Activated naive CD4-positive, alpha-beta T cell treated with anti-CD3 and anti-CD28 coated beads, Interleukin-2, amount 10 ng/mL, durations not matched to agents 7 days and 5 days (primary cell): ENCODE results near the gene ST6GALNAC5.

Experiments
- CTCF ChIA-PET: fragments of 350-600 bp; sonication (Branson Sonifier 250); formaldehyde crosslinking; loops from one replicate; lab custom pipeline; 2021; ENCODE audit warnings: antibody characterized with exemption; lab: Charles Lee
- DNase-seq: peaks from one replicate; pipeline ENCODE4 v3.0.0-alpha.2; 2020
- H3K27ac Mint-ChIP-seq: one replicate; pipeline ENCODE4 v1.8.0; 2021; ENCODE audit warnings: mild to moderate bottlenecking, moderate library complexity, mixed read lengths
- H3K27me3 Mint-ChIP-seq: one replicate; pipeline ENCODE4 v1.8.0; 2021; ENCODE audit warnings: mild to moderate bottlenecking, mixed read lengths
- H3K36me3 Mint-ChIP-seq: one replicate; pipeline ENCODE4 v1.8.0; 2021; ENCODE audit warnings: mixed read lengths
- H3K4me1 Mint-ChIP-seq: one replicate; pipeline ENCODE4 v1.8.0; 2021; ENCODE audit warnings: mixed read lengths
- H3K4me3 Mint-ChIP-seq: one replicate; pipeline ENCODE4 v1.8.0; 2021; ENCODE audit warnings: mild to moderate bottlenecking, moderate library complexity, mixed read lengths
- H3K9me3 Mint-ChIP-seq: one replicate; pipeline ENCODE4 v1.8.0; 2021; ENCODE audit warnings: mixed read lengths

The ST6GALNAC5 gene

DNA sequence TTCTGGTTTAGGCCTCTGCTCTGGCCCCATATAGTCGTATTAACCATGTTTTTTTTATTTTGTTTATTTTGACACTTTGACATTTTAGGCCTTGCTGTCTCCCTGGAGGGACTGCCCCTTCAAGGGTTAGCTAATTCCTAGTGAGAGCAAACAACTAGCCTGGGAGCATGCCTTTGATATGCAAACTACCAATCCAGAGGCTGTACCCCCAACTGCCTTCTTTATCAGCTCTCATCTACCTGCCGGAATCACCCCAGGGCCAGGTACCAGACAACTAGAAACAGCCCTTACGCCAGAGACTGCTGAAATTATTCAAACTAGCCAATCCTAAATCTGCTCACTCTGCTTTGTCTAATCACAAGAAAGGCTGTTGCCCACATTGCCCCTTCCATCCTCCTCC lies 13.0 kb upstream of the ST6GALNAC5 start:
- Mint-ChIP-seq H3K4me3 (no peak overlapping the region), H3K9me3 (no peaks in the 10 kb centered on the region), H3K27me3 (no peaks in the 10 kb centered on the region), H3K4me1 (no peaks in the 10 kb centered on the region), H3K27ac (no peak overlapping the region), H3K36me3 (no peaks in the 10 kb centered on the region)
- DNase-seq = no peak
- CTCF ChIA-PET = no interaction called here

DNA sequence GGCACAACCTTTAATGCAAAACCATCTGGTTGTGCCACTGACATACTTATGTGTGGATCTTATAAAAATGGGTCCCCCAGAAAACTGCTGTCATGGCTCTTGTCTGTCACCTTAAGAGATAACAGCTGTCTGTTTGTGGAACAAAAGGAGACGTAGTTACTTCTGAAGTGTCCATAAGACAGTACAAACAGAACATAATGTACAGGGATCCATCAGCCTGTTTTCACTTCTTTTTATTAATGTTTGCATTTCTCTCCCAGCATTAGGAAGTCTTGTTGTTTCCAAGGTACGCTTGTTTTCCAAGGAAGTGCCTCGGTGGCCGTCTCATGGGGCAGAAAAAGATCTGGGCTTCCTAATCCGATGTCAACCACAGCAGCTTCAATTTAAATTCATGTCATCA lies 11.2 kb upstream of the ST6GALNAC5 start:
- no peaks in the 10 kb centered on the region for H3K27me3 Mint-ChIP-seq
- CTCF ChIA-PET = no interaction called here
- H3K4me3 Mint-ChIP-seq = no peak overlapping the region
- H3K27ac Mint-ChIP-seq = no peak overlapping the region
- H3K4me1 Mint-ChIP-seq = no peaks in the 10 kb centered on the region
- no peaks in the 10 kb centered on the region for H3K9me3 Mint-ChIP-seq
- no peak for DNase-seq
- H3K36me3 Mint-ChIP-seq = no peaks in the 10 kb centered on the region

DNA sequence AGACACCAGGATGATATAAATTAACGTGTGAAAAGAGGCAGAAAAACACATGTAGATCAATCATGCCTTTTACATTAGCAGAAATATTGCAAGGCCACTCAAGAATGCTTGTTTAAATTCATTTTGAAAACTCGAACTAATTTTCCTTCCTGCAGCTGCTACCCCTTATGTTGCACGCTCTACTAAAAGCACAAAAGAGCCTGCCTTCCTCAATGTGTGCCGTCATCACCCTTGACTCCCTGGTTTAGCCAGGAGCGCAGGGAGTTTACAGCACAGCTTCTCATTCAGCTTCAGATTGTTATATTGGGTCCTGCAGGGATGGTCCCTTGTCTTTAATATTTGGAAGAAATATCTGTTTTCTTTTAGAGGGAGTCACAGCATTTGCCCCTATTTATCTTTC lies 10.1 kb upstream of the ST6GALNAC5 start:
- DNase-seq = no peak
- H3K9me3 Mint-ChIP-seq = no peaks in the 10 kb centered on the region
- H3K36me3 Mint-ChIP-seq = no peaks in the 10 kb centered on the region
- CTCF ChIA-PET = no interaction called here
- H3K27me3 Mint-ChIP-seq = no peaks in the 10 kb centered on the region
- H3K27ac Mint-ChIP-seq = no peak overlapping the region
- no peaks in the 10 kb centered on the region for H3K4me1 Mint-ChIP-seq
- H3K4me3 Mint-ChIP-seq = no peak overlapping the region

DNA sequence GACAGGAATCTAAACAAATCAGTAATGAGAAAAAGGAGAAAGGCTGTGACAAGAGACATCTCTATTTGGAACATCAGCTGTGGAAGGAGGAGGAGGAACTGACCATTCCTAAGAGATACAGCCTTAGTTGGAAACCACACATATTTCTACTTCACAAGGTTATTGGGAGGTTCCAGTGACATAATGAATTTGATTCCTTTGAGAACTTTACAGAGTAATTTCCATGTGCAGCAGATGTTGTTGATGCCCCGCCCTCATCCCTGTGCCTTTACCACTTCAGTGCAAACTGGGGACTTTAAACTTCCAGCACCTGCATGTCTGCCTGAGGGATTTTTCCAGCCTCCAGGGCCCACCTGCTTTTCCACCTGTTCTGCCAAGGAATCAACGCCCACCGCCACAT lies 9.3 kb upstream of the ST6GALNAC5 start:
- no peaks in the 10 kb centered on the region for H3K36me3 Mint-ChIP-seq
- H3K4me1 Mint-ChIP-seq = no peaks in the 10 kb centered on the region
- no peaks in the 10 kb centered on the region for H3K27me3 Mint-ChIP-seq
- no peaks in the 10 kb centered on the region for H3K9me3 Mint-ChIP-seq
- CTCF ChIA-PET = no interaction called here
- DNase-seq = no peak
- no peak overlapping the region for H3K4me3 Mint-ChIP-seq
- H3K27ac Mint-ChIP-seq = no peak overlapping the region

DNA sequence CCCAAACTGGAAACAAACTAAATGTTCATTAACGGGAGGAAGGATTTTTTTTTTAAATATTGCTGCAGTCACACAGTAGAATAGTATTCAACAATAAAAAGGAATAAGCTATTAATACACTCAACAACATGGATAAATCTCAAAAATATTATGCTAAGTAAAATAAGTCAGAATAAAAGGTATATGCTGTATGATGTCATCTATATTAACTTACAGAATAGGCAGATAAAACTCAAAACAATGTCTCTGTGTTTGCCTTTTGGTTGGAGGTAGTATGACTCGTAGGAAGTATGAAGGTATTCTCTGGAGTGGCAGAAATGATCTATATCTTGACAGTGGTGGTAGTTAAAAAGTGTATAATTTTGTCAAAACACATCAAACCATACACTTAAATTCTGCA lies 6.1 kb upstream of the ST6GALNAC5 start:
- DNase-seq = no peak
- Mint-ChIP-seq H3K9me3 (no peaks in the 10 kb centered on the region), H3K4me1 (no peaks in the 10 kb centered on the region), H3K4me3 (no peak overlapping the region), H3K27ac (no peak overlapping the region), H3K27me3 (peaks cover 2% of the 10 kb centered on the region), H3K36me3 (no peaks in the 10 kb centered on the region)
- CTCF ChIA-PET = no interaction called here

DNA sequence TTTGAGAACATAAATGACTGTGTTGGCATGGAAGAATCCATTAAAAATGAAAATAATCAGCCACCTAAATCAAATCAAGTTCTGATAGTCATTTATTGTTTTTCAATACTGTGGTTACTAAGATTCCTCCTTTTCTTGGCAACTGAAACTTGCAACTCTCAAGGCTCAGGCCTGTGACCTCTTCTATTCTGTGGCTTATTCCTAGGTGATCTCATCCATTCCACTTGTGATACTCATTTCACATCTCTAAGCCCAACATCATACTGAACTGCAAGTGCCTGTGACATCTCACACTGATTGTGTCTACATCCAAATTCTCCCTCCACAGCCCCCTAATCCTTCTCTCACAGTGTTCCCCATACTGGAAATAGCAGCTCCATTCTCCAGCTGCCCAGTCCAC lies 4.8 kb upstream of the ST6GALNAC5 start:
- Mint-ChIP-seq H3K4me1 (peaks cover 5% of the 10 kb centered on the region), H3K36me3 (no peaks in the 10 kb centered on the region), H3K9me3 (no peaks in the 10 kb centered on the region), H3K27ac (no peak overlapping the region), H3K27me3 (peaks cover 9% of the 10 kb centered on the region), H3K4me3 (no peak overlapping the region)
- CTCF ChIA-PET = no interaction called here
- DNase-seq = no peak

DNA sequence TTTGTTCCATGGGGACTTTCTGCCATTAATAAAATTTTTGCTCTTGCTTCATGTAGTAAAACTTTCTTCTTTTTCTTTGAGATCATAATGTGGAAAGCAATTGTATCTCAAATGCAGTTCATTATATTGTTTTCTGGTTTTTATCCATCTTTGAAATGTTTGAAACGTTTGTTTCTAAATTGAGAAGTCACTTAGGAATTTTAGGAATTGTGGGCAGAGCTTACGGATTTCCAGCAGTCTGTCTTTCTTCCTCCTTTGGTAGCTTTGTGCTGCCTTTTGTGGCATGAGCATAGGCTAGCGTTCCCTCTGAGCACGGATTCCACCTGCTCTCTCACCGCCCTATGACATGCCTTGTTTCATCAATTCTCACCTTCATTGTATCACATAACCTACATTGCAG lies 2.9 kb upstream of the ST6GALNAC5 start:
- no peaks in the 10 kb centered on the region for H3K36me3 Mint-ChIP-seq

DNA sequence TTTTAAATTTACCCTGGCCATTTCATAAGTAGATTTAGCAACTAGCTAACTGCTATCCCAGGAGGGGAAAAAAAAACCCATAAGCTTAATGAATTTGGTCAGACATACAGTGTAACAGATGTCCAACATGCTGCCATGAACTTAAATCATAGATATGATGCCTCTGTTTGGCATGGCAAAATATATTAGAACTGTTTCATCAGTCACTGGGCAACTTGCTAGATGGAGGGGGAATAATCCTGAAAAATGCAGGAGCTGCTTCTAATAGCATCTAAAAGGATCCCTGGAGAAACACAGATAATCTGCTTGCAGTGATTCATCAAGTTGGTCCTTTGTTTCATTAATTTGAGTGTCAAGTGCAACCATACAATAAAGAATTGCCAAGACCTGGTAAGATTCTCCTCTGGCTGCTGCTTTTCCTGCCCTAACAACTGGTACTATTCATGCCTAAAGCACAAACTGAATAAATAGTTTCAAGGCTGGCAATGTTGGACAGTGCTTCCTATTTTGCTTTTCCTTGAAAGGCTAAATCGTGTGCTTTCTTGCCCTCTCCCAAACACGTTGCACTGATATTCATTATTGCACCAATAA lies 1.5 kb upstream of the ST6GALNAC5 start:
- Mint-ChIP-seq H3K36me3 (no peaks in the 10 kb centered on the region), H3K27ac (no peak overlapping the region), H3K9me3 (no peaks in the 10 kb centered on the region), H3K4me3 (no peak overlapping the region), H3K4me1 (peaks cover 12% of the 10 kb centered on the region), H3K27me3 (peaks cover 35% of the 10 kb centered on the region)
- no peak for DNase-seq
- CTCF ChIA-PET = no interaction called here

More for the DNA sequence above, 2.9 kb upstream of the ST6GALNAC5 start:
- Mint-ChIP-seq H3K27ac (no peak overlapping the region), H3K4me1 (peaks cover 12% of the 10 kb centered on the region), H3K4me3 (no peak overlapping the region), H3K9me3 (no peaks in the 10 kb centered on the region), H3K27me3 (peaks cover 27% of the 10 kb centered on the region)
- CTCF ChIA-PET = no interaction called here
- no peak for DNase-seq

DNA sequence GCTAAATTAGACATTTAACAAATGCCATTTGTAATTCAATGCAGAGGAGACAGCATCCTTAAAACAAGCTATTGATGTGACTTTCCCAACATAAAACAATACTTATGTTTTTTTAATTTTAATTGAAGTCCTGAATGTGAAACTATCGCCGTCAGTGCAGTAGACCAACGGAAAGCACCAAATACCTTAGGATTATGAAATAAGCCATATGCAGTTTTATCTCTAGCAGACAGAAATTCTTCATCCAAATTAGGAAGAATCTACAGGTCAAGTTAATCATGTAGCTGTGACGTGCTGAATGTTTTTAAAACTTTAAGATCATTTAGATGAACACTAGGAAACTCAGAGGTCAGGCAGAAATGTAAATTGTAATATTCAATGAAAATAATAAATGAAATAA lies 714 bp upstream of the ST6GALNAC5 start:
- CTCF ChIA-PET = no interaction called here

DNA sequence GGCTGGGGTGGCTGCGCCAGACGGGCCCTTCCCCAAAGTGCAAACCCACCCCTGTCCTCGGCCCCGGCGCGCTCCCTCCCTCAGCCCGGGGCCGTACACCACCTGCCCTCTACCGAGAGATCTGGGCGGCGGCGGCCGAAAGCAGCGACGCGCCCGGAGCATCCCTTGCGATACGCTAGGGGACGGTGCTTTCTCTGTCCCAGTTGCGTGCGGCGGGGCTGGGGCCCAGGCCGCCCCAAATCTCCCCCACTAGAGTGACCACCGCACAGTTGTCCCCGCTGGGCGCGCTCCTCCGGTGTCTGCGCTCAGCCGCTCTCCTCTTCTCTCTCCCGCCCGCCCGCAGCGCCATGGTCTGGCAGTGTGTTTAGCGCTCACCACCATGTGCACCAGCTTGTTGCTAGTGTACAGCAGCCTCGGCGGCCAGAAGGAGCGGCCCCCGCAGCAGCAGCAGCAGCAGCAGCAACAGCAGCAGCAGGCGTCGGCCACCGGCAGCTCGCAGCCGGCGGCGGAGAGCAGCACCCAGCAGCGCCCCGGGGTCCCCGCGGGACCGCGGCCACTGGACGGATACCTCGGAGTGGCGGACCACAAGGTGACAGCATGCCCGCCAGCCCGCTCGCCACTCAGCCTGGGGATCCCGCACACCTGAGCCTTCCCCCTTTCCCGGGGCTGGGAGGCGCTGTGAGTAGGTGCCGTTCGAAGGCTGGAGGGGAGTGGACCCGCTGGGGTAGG lies 1.0 kb downstream of the ST6GALNAC5 start:
- Mint-ChIP-seq H3K36me3 (no peaks in the 10 kb centered on the region), H3K9me3 (no peaks in the 10 kb centered on the region), H3K27me3 (peaks cover 35% of the 10 kb centered on the region), H3K27ac (no peak overlapping the region), H3K4me3 (peak overlapping the region; percentile 54), H3K4me1 (peaks cover 12% of the 10 kb centered on the region)
- CTCF ChIA-PET = interaction anchor here (0.7 to 0.9 kb wide), 2 partner anchors 714 to 1114 kb away, joined by 3 read pairs; no protein-coding TSS in a partner anchor
- DNase-seq = peak; percentile 32

More for the DNA sequence above, 714 bp upstream of the ST6GALNAC5 start:
- Mint-ChIP-seq H3K36me3 (no peaks in the 10 kb centered on the region), H3K27me3 (peaks cover 35% of the 10 kb centered on the region), H3K27ac (no peak overlapping the region), H3K9me3 (no peaks in the 10 kb centered on the region), H3K4me3 (no peak overlapping the region), H3K4me1 (peaks cover 12% of the 10 kb centered on the region)
- no peak for DNase-seq

DNA sequence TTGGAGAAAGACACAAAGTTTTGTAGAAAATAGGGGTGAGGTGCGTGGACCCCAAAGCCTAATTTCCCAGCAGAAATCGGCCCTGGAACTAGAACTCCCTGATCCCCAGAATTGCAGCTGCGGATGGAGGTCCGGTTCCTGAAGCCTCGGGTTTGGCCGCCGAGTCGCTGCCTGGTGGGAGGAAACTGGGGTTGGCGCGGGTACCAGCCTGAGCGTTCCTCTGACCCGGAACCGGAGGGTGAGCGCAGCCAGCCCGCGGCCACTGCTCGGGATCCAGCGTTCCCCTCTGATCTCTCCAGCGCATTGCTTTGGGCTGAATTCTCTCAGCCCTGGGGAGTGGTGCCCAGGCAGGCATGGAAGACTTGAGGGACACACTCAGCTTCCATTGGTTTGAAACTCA lies 1.6 kb downstream of the ST6GALNAC5 start:
- Mint-ChIP-seq H3K4me1 (peaks cover 12% of the 10 kb centered on the region), H3K36me3 (no peaks in the 10 kb centered on the region), H3K4me3 (peak overlapping the region; percentile 14), H3K9me3 (no peaks in the 10 kb centered on the region), H3K27ac (no peak overlapping the region), H3K27me3 (peaks cover 35% of the 10 kb centered on the region)
- no peak for DNase-seq
- CTCF ChIA-PET = interaction anchor here (0.9 kb wide), 2 partner anchors 18 to 715 kb away, joined by 3 read pairs; no protein-coding TSS in a partner anchor

DNA sequence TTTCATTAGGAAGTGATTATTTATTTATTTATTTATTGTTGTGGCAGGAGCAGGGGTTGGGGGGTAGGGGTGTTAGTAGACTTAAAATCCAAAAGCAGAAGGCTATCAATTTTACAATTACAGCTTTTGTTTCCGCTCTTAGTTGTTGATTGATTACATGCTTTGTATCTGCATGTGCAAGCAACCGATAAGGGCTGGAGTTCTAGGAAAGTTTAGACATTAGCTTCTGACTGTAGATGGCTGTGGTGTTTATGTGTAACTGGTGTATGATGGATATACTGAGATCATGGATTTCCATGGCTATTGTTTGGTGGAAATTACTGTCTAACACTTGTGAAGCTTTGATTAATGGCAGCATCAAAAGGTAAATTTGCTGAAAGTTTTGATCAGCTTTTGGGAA lies 2.8 kb downstream of the ST6GALNAC5 start:
- Mint-ChIP-seq H3K27ac (no peak overlapping the region), H3K4me3 (no peak overlapping the region), H3K36me3 (no peaks in the 10 kb centered on the region), H3K4me1 (peaks cover 12% of the 10 kb centered on the region), H3K9me3 (no peaks in the 10 kb centered on the region), H3K27me3 (peaks cover 35% of the 10 kb centered on the region)
- DNase-seq = no peak
- CTCF ChIA-PET = interaction anchor here (0.9 kb wide), 1 partner anchor 19 kb away, joined by 3 read pairs; no protein-coding TSS in a partner anchor

DNA sequence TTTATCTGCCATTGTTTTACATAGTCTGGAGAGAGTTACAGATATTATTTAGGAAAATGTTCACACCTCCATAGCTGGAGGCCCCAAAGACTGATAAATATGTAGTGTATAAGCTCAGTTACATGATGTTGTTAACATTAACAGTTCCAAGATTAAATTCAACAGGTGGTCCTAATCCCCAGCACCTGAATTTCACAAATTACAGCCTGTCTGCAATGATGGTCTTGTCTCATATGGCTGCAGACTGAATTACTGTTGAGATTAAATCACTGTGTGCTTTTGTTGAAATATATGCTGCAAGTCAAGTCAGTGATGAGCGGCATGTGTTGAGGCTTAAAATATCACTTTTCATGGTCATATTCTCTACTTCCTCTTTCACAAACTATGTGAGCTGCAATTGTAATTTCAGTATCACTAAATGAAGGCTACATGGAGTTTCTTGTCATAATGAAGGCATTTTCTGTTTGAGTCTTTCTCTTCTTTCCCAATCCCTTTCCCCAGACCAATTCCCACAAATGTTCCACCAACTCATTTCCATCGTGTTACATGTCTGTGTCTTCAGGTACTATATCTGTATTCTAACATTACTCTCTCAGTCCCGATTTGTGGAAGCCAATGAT lies 4.2 kb downstream of the ST6GALNAC5 start:
- no peak for DNase-seq
- H3K4me1 Mint-ChIP-seq = peaks cover 12% of the 10 kb centered on the region
- no peaks in the 10 kb centered on the region for H3K36me3 Mint-ChIP-seq
- no peak overlapping the region for H3K27ac Mint-ChIP-seq
- no peaks in the 10 kb centered on the region for H3K9me3 Mint-ChIP-seq
- no peak overlapping the region for H3K4me3 Mint-ChIP-seq
- peaks cover 31% of the 10 kb centered on the region for H3K27me3 Mint-ChIP-seq
- CTCF ChIA-PET = no interaction called here

DNA sequence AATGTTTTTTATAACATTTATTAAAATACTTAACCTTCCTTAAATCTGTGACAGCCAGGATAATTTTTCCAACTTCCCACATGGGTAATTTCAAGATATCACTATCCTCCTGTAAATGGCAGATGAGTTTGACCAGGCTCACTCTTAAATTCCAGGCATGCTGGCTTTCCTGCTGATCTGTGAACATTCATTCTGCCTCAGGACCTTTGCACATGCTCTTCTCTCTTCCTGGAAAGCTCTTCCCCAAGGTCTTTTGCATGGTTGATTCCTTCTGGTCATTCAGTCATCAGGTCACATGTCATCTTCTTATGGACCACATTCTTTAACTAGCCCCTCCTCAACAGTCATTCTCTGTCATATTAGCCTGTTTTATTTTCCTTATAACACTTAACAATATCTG lies 5.7 kb downstream of the ST6GALNAC5 start:
- Mint-ChIP-seq H3K4me1 (peaks cover 7% of the 10 kb centered on the region), H3K9me3 (no peaks in the 10 kb centered on the region), H3K27ac (no peak overlapping the region), H3K36me3 (no peaks in the 10 kb centered on the region), H3K4me3 (no peak overlapping the region), H3K27me3 (peaks cover 21% of the 10 kb centered on the region)
- no peak for DNase-seq
- CTCF ChIA-PET = no interaction called here
